Spleen (tissue), 7 donors: ENCODE measurements around the gene GPR27.

ENCODE experiments used
- POLR2A ChIP-seq, 3 donors: fragments of 450-650 bp; IDR thresholded peaks; one replicate each; pipeline ENCODE4 v1.5.1; 2017; ENCODE audit warnings: antibody characterized with exemption in 3 of 3, mild to moderate bottlenecking in 1 of 3
- POLR2AphosphoS5 ChIP-seq, 3 donors: sonication (generic); formaldehyde crosslinking; IDR thresholded peaks; one replicate each; pipeline ENCODE4 v1.5.1; 2017; ENCODE audit warnings: antibody characterized with exemption in 3 of 3
- TF ChIP-seq, protein P1 (sequence below), 11 experiments: fragments of 200-600 bp in 7 of 11; fragments of 450-650 bp in 4 of 11; sonication (generic) in 4 of 11; IDR thresholded peaks in 8 of 11; conservative IDR thresholded peaks in 3 of 11; 1 replicate in 7 of 11; 2 replicates in 4 of 11; pipeline versions ENCODE4 v1.4.0 to v1.8.0; 2016 to 2021; ENCODE audit warnings: antibody characterized with exemption in 11 of 11, inconsistent platforms in 4 of 11, mild to moderate bottlenecking in 1 of 11
- donor health status: DM: no; HTN: no; CAD: no; lungs with moderate emphysema.
- donor health status: DM: no; HTN: no; CAD: no.
- donor health status: DM: no; HTN: no; CAD: no.

DNA sequence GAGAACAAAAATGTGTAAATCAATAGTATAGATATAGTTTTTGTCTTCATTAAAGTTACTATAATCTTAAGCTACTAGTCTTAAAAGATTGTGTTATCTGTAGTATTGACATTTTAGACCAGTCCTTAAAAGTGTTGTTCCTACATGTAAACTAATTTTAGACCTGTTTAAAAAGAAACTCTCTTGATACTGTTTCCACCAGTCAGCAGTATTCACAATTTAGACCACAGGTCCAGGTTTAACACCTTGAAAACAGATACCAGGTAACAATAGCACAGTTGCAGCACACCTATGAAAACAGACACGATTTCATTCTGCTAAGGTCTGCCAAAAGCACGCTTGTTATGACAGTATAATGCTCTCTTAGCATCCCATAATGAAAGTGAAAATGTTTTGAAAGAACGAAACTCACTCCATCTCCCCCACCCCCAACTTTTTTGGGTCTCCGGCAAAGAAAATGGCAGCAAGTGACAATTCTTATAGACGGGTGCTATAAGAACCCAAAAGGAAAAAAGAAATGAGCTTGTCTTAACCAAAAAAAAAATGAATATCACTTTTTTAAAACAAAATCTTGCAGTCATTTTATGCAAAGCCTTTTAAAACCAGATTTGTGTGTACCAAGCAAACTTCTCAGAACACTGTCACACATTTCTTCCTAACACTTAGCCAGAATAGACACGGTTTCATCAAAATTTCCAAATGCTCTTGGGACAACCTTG, 30.0 kb upstream of the GPR27 start:
- TF ChIP-seq, protein P1, sequence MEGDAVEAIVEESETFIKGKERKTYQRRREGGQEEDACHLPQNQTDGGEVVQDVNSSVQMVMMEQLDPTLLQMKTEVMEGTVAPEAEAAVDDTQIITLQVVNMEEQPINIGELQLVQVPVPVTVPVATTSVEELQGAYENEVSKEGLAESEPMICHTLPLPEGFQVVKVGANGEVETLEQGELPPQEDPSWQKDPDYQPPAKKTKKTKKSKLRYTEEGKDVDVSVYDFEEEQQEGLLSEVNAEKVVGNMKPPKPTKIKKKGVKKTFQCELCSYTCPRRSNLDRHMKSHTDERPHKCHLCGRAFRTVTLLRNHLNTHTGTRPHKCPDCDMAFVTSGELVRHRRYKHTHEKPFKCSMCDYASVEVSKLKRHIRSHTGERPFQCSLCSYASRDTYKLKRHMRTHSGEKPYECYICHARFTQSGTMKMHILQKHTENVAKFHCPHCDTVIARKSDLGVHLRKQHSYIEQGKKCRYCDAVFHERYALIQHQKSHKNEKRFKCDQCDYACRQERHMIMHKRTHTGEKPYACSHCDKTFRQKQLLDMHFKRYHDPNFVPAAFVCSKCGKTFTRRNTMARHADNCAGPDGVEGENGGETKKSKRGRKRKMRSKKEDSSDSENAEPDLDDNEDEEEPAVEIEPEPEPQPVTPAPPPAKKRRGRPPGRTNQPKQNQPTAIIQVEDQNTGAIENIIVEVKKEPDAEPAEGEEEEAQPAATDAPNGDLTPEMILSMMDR (IDR thresholded peaks at IDR 0.05 in 8 of 11, conservative IDR thresholded peaks at IDR 0.05 in 3 of 11): no peak
- TF ChIP-seq POLR2AphosphoS5 (IDR thresholded peaks at IDR 0.05) (no peak), POLR2A (IDR thresholded peaks at IDR 0.05) (no peak)
